Measurements from ENCODE around the gene CCL20.
A peak's percentile ranks its signal among the peaks of the same experiment; 100 is the strongest.
"Not testable (repeated sequence)": the region's sequence is repeated elsewhere in the genome, so short reads cannot be mapped to it uniquely, and the experiment has no call there.

The CCL20 gene, protein sequence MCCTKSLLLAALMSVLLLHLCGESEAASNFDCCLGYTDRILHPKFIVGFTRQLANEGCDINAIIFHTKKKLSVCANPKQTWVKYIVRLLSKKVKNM

GRCh38 chr2:227813562-227814353 lies at the start of gene CCL20:
Gene CCL20 (plus strand): TSS chr2:227813842. CDS start chr2:227813912, 70 bp downstream.
- no peak for DNase-seq

DNA sequence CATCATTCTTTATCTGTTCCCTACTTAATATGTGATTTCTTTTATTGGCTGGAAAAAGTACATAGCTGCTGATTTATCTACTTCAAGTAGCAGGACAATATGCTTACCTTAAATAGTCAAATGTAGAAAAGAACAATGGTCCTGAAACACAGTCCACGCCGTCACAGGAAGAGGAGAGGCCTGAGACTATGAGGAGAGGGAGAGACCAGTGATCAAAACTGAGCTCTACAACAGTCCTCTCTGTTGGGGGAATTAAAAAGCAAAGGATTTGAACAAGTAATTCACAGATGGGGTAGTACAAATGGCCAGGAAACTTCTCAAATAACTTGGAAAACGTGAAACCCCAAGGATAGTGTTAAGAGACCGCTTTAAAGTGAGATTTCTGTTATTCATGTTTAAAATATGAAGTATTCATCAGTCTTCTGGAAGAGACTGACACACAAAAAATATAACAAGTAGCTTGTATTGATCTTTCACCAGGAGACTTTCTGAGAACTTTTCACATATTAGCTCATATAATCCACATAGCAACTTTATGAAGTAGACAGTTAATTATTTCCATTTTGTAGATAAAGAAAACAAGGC lies 47.8 kb upstream of the CCL20 start:
- DNase-seq: no peak

DNA sequence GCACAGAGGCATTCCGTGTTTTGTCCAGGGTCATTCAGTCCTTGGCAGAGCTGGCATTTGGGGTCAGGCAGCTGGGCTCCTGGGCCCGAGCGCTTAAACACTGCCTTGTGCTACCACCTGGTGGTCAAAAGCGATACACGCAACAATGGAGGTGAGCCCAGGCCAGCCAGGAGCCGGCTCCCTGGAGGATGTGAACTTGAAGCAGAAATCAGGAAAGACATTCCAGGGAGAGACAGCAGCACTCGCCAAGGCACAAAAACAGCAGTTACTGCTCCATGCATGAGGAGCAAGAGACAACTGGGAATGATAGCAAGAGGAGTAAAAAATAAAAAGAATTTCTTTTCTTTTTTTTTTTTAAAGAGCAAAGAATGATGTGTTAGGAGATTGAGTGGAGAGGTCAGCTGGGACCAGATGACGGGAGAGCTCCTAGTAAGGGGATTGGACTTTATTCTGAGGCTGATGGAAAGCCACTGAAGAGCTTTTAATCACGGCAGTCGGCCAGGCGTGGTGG lies 47.2 kb upstream of the CCL20 start:
- peak; percentile 54 for DNase-seq

- DNase-seq: no peak
These were observed 45.8 kb upstream of the CCL20 start for GRCh38 chr2:227767830-227768229.

DNA sequence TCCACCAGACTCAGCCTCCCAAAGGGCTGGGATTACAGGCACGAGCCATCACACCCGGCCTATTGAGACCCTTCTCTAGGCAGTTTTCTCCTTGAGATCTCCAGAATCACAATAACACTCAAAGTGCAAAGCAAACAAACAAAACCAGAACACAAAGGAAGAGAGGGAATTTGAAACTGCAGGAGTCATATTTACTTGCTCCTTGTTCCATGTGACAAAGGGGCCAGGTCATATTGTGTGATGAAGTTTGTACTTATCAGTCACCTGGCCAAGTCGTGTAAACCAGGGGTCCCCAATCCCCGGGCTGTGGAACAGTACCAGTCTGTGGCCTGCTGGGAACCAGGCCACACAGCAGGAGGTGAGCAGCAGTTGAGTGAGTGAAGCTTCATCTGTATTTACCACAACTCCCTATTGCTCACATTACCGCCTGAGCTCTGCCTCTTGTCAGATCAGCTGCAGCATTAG lies 41.4 kb upstream of the CCL20 start:
- DNase-seq: no peak

DNA sequence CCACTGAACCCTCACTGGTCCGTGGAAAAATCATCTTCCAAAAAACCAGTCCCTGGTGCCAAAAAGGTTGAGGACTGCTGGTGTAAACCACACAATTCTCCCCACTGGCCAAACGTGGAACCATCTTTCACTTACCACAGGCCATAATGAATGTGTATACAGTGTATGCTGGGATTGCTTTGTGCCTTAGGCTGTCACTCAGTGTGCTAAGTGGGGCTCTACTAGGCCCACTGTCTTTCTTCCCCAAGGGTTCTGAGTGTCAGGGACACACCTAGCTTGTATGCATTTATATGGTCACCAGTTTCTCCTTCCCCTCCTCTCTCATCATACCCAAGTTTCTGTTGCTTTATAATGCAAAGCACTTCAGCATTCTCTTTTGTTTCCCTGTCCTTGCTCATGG lies 40.7 kb upstream of the CCL20 start:
- no peak for DNase-seq

- DNase-seq: no peak
These were observed 39.5 kb upstream of the CCL20 start for GRCh38 chr2:227774011-227774624.

- no peak for DNase-seq
These were observed 38.5 kb upstream of the CCL20 start for GRCh38 chr2:227774895-227775842.

DNA sequence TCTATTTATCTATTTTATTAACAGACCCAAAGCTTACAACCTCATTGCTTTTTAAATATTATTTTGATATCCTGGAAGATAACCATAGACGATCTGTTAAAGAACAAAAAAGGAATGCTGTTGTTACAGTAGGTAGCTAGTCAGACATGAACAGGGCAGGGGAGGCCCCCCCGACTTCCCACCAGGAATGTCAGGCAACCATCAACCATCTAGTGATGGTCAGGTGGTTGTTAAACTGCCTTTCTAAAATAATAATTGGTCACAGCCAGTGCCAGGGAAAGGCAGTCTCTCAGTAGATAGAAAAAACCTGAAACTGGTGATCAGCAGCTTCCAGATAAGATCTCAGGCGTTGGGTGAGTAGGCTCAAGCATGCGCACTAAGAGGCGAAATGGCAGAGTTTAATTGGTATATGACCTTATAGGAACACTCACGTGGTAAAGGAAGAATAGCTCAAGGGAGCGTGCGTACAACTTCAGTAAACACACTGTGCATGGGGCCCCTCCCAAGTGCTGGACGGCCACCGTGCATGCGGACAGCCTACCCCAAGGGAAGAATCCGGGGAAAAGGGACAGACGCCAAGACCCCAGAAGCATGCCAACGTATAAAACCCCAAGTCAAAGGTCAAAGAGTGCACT lies 32.5 kb upstream of the CCL20 start:
- no peak for DNase-seq

DNA sequence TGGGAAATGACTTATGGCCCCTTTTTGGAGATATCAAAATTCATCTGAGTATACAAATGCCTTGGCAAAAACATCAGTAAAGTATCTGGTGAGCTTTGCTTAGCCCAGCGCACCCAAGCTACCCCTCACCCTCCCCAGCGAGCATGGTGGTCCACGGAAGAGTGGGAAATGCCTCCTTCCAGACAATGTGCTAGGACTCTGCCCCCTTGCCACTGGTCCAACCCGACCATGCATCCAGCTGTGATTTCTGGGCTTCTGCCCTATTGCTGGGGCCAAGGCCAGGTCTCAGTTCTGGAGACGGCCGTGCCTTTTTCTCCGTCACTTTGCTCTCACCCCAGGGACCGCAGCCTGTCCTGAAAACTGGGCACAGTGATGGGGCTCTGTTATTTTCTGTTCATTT lies 31.8 kb upstream of the CCL20 start:
- DNase-seq: no peak

DNA sequence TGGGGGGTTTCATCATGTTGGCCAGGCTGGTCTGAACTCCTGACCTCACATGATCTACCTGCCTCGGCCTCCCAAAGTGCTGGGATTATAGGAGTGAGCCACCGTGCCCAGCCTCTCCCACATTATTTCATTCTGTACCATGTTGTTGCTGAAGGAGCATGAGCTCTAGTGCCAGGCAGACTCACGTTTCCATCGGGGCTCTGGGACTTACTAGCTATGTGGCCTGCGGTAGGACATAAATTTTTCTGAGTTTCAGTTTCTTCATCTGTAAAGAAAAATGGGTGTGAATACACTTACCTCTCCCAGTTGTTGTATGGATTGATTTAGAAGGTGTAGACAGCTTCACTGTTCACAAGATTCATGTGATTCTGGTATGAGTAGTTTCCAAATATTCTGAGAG lies 30.8 kb upstream of the CCL20 start:
- DNase-seq: no peak

GRCh38 chr2:227783404-227784138 lies 30.1 kb upstream of the CCL20 start:
- no peak for DNase-seq

- no peak for DNase-seq
These were observed 28.3 kb upstream of the CCL20 start for GRCh38 chr2:227785293-227785692.

- DNase-seq: no peak
These were observed 25.1 kb upstream of the CCL20 start for GRCh38 chr2:227788561-227789018.

- no peak for DNase-seq
These were observed 23.8 kb upstream of the CCL20 start for GRCh38 chr2:227789803-227790202.

GRCh38 chr2:227793148-227793712 lies 20.4 kb upstream of the CCL20 start:
- DNase-seq: no peak

DNA sequence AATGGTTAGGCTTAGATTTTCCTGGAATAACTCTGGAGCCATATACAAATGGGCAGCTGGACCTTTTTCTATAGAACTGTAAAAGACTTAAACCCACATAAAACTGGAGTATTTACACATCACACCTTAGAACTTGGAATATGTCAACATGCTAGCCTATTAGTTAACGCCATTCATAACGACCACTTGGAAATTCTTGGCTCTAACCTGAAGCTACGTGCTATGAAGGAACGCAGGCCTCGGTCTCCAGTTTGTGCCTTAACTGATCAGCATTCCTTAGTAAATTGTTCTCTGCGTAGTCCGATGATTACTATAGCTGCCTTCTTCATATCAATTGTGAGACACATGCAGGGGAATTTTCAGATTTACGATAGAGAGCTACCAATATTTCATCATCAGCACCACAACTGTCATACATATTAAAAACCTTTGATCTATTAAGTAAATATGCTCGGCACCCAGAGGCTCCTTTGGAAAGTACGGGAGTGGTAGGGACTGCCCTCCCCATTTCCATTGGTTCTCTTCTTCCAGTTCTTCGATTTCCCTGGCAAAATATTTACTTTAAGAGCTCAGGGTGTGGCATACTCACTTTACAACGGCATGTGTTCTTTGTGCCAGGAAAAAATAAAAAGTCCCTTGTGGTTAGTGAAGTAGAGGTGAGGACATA lies 17.5 kb upstream of the CCL20 start:
- no peak for DNase-seq

- DNase-seq: not testable (repeated sequence)
These were observed 16.9 kb upstream of the CCL20 start for GRCh38 chr2:227796768-227797167.

DNA sequence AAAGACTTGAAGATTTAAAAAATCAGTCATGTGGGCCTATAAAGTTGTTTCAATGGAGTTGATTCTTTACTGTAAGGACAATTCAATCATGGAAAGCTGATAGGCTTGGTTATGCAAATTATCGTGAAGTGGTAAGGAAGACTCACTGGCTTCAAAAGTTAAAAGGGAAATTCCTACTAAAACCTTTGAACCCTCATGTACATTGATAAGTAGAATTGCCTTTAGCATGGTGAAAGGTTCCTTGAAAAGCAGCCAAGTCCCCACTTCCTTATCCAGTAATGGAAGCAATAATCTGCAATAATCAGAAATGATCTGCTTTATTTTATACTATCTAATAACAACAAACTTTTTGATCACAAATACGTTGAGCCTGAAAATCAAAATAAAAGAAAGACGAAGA lies 14.4 kb upstream of the CCL20 start:
- no peak for DNase-seq

- no peak for DNase-seq
These were observed 10.8 kb upstream of the CCL20 start for GRCh38 chr2:227802882-227803281.

Data from NCI-H1092 (cell line).